Small intestine (tissue), 7 donors: ENCODE data around the gene DCAF10. TPM values are rescaled to one million over a fixed set of nuclear protein-coding genes. Genes with fewer than 3 reads are reported as not detected.
A peak's percentile ranks its signal among the peaks of the same experiment; 100 is the strongest.
"Not testable (repeated sequence)": the region's sequence is repeated elsewhere in the genome, so short reads cannot be mapped to it uniquely, and the experiment has no call there.

Experiments
- DNase-seq, 2 donors: peaks; one replicate each; pipeline versions ENCODE4 v3.0.0 to v3.0.0-alpha.2; 2013
- FAIRE-seq: peaks from 2 replicates; lab custom pipeline; 2012; peaks lifted over from hg19 to GRCh38; lab: Jason Lieb, UNC
- H3K27ac ChIP-seq, 3 donors: one replicate each; pipeline ENCODE4 v1.5.1; 2013; ENCODE audit warnings: low read length in 2 of 3, mild to moderate bottlenecking in 2 of 3, control low read depth in 1 of 3, inconsistent platforms in 1 of 3, low read depth in 1 of 3, moderate library complexity in 1 of 3
- H3K27me3 ChIP-seq, 3 donors: one replicate each; pipeline ENCODE4 v1.6.1; 2013; ENCODE audit warnings: low read length in 3 of 3, inconsistent platforms in 1 of 3; ENCODE audit not compliant: control insufficient read depth in 3 of 3, insufficient read depth in 3 of 3
- H3K36me3 ChIP-seq, 3 donors: one replicate each; pipeline ENCODE4 v1.6.1; 2013; ENCODE audit warnings: low read length in 3 of 3, inconsistent platforms in 1 of 3, low read depth in 1 of 3, mild to moderate bottlenecking in 1 of 3, moderate library complexity in 1 of 3; ENCODE audit not compliant: control insufficient read depth in 3 of 3, insufficient read depth in 2 of 3
- H3K4me1 ChIP-seq, 3 donors: one replicate each; pipeline ENCODE4 v1.6.1; 2013; ENCODE audit warnings: low read length in 2 of 3, inconsistent platforms in 1 of 3, low read depth in 1 of 3, mild to moderate bottlenecking in 1 of 3, moderate library complexity in 1 of 3; ENCODE audit not compliant: control insufficient read depth in 3 of 3, insufficient read depth in 2 of 3
- H3K4me3 ChIP-seq, 3 donors: one replicate each; pipeline ENCODE4 v1.5.1; 2013; ENCODE audit warnings: low read length in 3 of 3, control low read depth in 1 of 3, inconsistent platforms in 1 of 3, low read depth in 1 of 3, mild to moderate bottlenecking in 1 of 3, moderate library complexity in 1 of 3
- H3K9me3 ChIP-seq, 2 donors: one replicate each; pipeline ENCODE4 v1.6.1; 2013; ENCODE audit warnings: low read depth in 1 of 2, low read length in 1 of 2; ENCODE audit not compliant: control insufficient read depth in 2 of 2, insufficient read depth in 1 of 2
- WGBS, 3 donors: extraction: QIAGEN DNeasy Blood & Tissue Kit; methylation state at CpG; one replicate each; pipeline ENCODE4 v1.1.7; 2013; 5-methylcytosine and 5-hydroxymethylcytosine counted together
- polyA plus RNA-seq, 4 donors: library from polyadenylated mRNA; stranded (reverse) in 3 of 4; unstranded in 1 of 4; fragments of 200-250 nt in 3 of 4; fragments of 120-200 nt in 1 of 4; gene quantifications; one replicate each; pipeline versions ENCODE4 v1.2.1 to v1.2.3, GENCODE V29; 2013
- donor health status: healthy with polysubstance abuse.
- donor health status: control.
- donor health status: control.
- donor health status: Bipolar disorder and iron deficiency.
- donor health status: healthy.

DCAF10 gene
- polyA plus RNA-seq, 4 donors = 5.6 to 21.8 (median 7.5) TPM

GRCh38 chr9:37760416-37761161 is 40.0 kb upstream of the DCAF10 start:
- no peaks in the 10 kb centered on the region for H3K27me3 ChIP-seq
- no peaks in the 10 kb centered on the region for H3K9me3 ChIP-seq
- peaks cover 0 to 11% (median 0%) of the 10 kb centered on the region in 3 donors for H3K4me1 ChIP-seq
- 79 to 89% (median 85%) methylated on average over 7 of the region's 7 CpGs for WGBS, 3 donors
- DNase-seq (peak; percentile 23 to 66), FAIRE-seq (no peak)
- peak overlapping the region in 1 of 3 donors; percentile 58 for H3K27ac ChIP-seq
- H3K36me3 ChIP-seq = peaks cover 0 to 16% (median 3%) of the 10 kb centered on the region in 3 donors
- no peak overlapping the region for H3K4me3 ChIP-seq

- Histone ChIP-seq H3K27ac (peak overlapping the region in 1 of 3 donors; percentile 57), H3K9me3 (no peaks in the 10 kb centered on the region), H3K4me3 (no peak overlapping the region), H3K36me3 (peaks cover 0 to 13% (median 3%) of the 10 kb centered on the region in 3 donors), H3K27me3 (no peaks in the 10 kb centered on the region), H3K4me1 (peaks cover 0 to 11% (median 0%) of the 10 kb centered on the region in 3 donors)
- WGBS, 3 donors = 81 to 84% (median 84%) methylated on average over 3 of the region's 3 CpGs
- DNase-seq (no peak), FAIRE-seq (no peak)
Measured at GRCh38 chr9:37761511-37761910, 39.1 kb upstream of the DCAF10 start.

GRCh38 chr9:37765263-37765662 is 35.3 kb upstream of the DCAF10 start:
- not testable (repeated sequence) for H3K4me1 ChIP-seq, FAIRE-seq
- WGBS, 3 donors = 89 to 100% (median 98%) methylated on average over 5 to 6 of the region's 6 CpGs

GRCh38 chr9:37769306-37769705 is 31.3 kb upstream of the DCAF10 start:
- H3K36me3 ChIP-seq = peaks cover 0 to 37% (median 8%) of the 10 kb centered on the region in 3 donors
- DNase-seq (no peak), FAIRE-seq (no peak)
- H3K27me3 ChIP-seq = no peaks in the 10 kb centered on the region
- H3K4me1 ChIP-seq = no peaks in the 10 kb centered on the region
- 89 to 93% (median 93%) methylated on average over 5 of the region's 5 CpGs for WGBS, 3 donors
- no peak overlapping the region for H3K4me3 ChIP-seq
- H3K9me3 ChIP-seq = no peaks in the 10 kb centered on the region
- no peak overlapping the region for H3K27ac ChIP-seq

More at GRCh38 chr9:37765263-37765662, 35.3 kb upstream of the DCAF10 start:
- H3K9me3 ChIP-seq, H3K4me3 ChIP-seq, DNase-seq, H3K27me3 ChIP-seq, H3K27ac ChIP-seq: not testable (repeated sequence)
- H3K36me3 ChIP-seq = peaks cover 0 to 18% (median 4%) of the 10 kb centered on the region in 3 donors

GRCh38 chr9:37769995-37770394 is 30.6 kb upstream of the DCAF10 start:
- Histone ChIP-seq H3K4me1 (no peaks in the 10 kb centered on the region), H3K36me3 (peaks cover 0 to 38% (median 6%) of the 10 kb centered on the region in 3 donors), H3K4me3 (no peak overlapping the region), H3K27me3 (no peaks in the 10 kb centered on the region), H3K27ac (no peak overlapping the region), H3K9me3 (no peaks in the 10 kb centered on the region)
- DNase-seq (no peak), FAIRE-seq (no peak)
- 91 to 97% (median 93%) methylated on average over 3 of the region's 3 CpGs for WGBS, 3 donors

GRCh38 chr9:37775216-37775919 is 25.2 kb upstream of the DCAF10 start:
- no peaks in the 10 kb centered on the region for H3K27me3 ChIP-seq
- no peak for DNase-seq
- H3K27ac ChIP-seq = no peak overlapping the region
- no peak overlapping the region for H3K4me3 ChIP-seq
- no peak for FAIRE-seq
- H3K9me3 ChIP-seq = no peaks in the 10 kb centered on the region
- peaks cover 2 to 54% (median 10%) of the 10 kb centered on the region in 3 donors for H3K36me3 ChIP-seq
- WGBS, 3 donors = 96 to 100% (median 100%) methylated on average over 1 of the region's 1 CpG
- no peaks in the 10 kb centered on the region for H3K4me1 ChIP-seq

- no peaks in the 10 kb centered on the region for H3K9me3 ChIP-seq
- peaks cover 4 to 51% (median 11%) of the 10 kb centered on the region in 3 donors for H3K36me3 ChIP-seq
- H3K4me3 ChIP-seq = no peak overlapping the region
- DNase-seq = no peak
- H3K27ac ChIP-seq = no peak overlapping the region
- no peaks in the 10 kb centered on the region for H3K4me1 ChIP-seq
- H3K27me3 ChIP-seq = no peaks in the 10 kb centered on the region
- no peak for FAIRE-seq
- 84 to 92% (median 91%) methylated on average over 5 of the region's 5 CpGs for WGBS, 3 donors
Measured at GRCh38 chr9:37776328-37776727, 24.3 kb upstream of the DCAF10 start.

GRCh38 chr9:37778534-37778933 is 22.1 kb upstream of the DCAF10 start:
- Histone ChIP-seq H3K36me3 (peaks cover 8 to 35% (median 18%) of the 10 kb centered on the region in 3 donors), H3K27me3 (no peaks in the 10 kb centered on the region), H3K9me3 (no peaks in the 10 kb centered on the region), H3K4me1 (peaks cover 0 to 9% (median 0%) of the 10 kb centered on the region in 3 donors), H3K27ac (no peak overlapping the region), H3K4me3 (no peak overlapping the region)
- FAIRE-seq (no peak), DNase-seq (no peak)
- WGBS, 3 donors = 71 to 79% (median 72%) methylated on average over 2 of the region's 2 CpGs
